Epithelial cell of proximal tubule (primary cell): Measurements from ENCODE around the gene RDM1. TPM values are rescaled to one million over a fixed set of nuclear protein-coding genes. Genes with fewer than 3 reads are reported as not detected.

Source experiments
- DNase-seq: peaks from one replicate; pipeline ENCODE4 v3.0.0-alpha.2; 2011; ENCODE audit warnings: low read depth
- H3K4me3 ChIP-seq: 2 replicates; pipeline ENCODE4 v1.5.1; 2011; ENCODE audit warnings: low read depth, mild to moderate bottlenecking, low read length
- CTCF ChIP-seq: conservative IDR thresholded peaks from 2 replicates; pipeline ENCODE4 v1.5.1; 2012; ENCODE audit warnings: low read depth, mild to moderate bottlenecking, low read length
- total RNA-seq: library from RNA; depleted of rRNA; stranded (reverse); fragments of >200 nt; gene quantifications from 2 replicates; pipeline ENCODE4 v1.2.3, GENCODE V29; 2015

The RDM1 gene
- total RNA-seq, 1 donor from 2014 or later = 4.0 TPM

GRCh38 chr17:35892091-35893035 lies 38.2 kb downstream of the RDM1 start:
- no peak overlapping the region for H3K4me3 ChIP-seq
- DNase-seq = no peak
- TF ChIP-seq CTCF = no peak

- no peak for DNase-seq
- TF ChIP-seq CTCF = no peak
- no peak overlapping the region for H3K4me3 ChIP-seq
These were observed 39.3 kb downstream of the RDM1 start for GRCh38 chr17:35891269-35891668.

GRCh38 chr17:35890774-35891155 lies 39.8 kb downstream of the RDM1 start:
- no peak for DNase-seq
- no peak overlapping the region for H3K4me3 ChIP-seq
- no peak for TF ChIP-seq CTCF

GRCh38 chr17:35889818-35890773 lies 40.5 kb downstream of the RDM1 start:
- H3K4me3 ChIP-seq = no peak overlapping the region
- no peak for TF ChIP-seq CTCF
- no peak for DNase-seq

- no peak overlapping the region for H3K4me3 ChIP-seq
- no peak for TF ChIP-seq CTCF
- DNase-seq = no peak
These were observed 41.3 kb downstream of the RDM1 start for GRCh38 chr17:35889241-35889640.

- no peak for DNase-seq
- no peak within 1 kb of the TSS for H3K4me3 ChIP-seq
- no peak for TF ChIP-seq CTCF
These were observed 50.6 kb downstream of the RDM1 start, which contains the start of gene CCL5 for GRCh38 chr17:35879773-35880654. TSS of gene CCL5 (minus strand) at chr17:35880360.
